ENCODE data around the gene TINCR. TPM values are rescaled to one million over a fixed set of nuclear protein-coding genes. Genes with fewer than 3 reads are reported as not detected.

The TINCR gene
- total and polyA plus RNA-seq, 2 donors (not counting 3 experiments of a cell fraction or from before 2014, with no cell fraction given): 0.01 TPM; not detected in 1

DNA sequence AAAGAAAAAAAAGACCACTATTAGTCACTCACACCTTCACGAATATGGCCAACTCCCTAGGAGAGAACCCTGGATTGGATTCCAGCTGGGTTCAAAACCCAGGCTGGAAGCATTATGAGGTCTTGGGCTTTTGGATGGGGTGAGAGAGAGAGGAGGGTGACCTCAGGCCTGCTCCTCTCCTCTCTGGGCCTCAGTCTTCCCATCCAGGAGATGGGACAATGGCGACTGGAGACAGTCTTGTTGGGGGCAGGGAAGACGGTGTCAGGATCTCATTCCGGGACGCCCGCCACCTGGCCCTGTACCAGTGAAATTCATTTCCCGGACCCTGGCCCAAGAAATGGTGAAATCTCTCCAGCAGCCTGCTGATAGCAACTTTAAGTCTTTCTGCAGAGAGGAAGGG, 26.3 kb downstream of the TINCR start:
- no peak overlapping the region for H3K4me3 ChIP-seq (replicated peaks in 1 of 3; ENCODE audit: insufficient read depth in 1 of 3, low read depth in 1 of 3, low read length in 3 of 3)
- FAIRE-seq: no peak
- DNase-seq (ENCODE audit: low read depth, low spot score): no peak
- no peaks in the 10 kb centered on the region for H4K20me1 ChIP-seq (replicated peaks; ENCODE audit: control insufficient read depth, extremely low read depth, insufficient read depth, low read length)
- H3K4me2 ChIP-seq (ENCODE audit: insufficient read depth, low read length): no peak overlapping the region
- CTCF ChIA-PET: no interaction called here
- BruUV-seq (replicated peaks): no TSS peak
- intact Hi-C loops (cut with micrococcal nuclease): no loop called here
- H3K27me3 ChIP-seq (ENCODE audit: control insufficient read depth in 2 of 2, insufficient read depth in 2 of 2, low read length in 2 of 2): peaks cover 0 to 2% of the 10 kb centered on the region in 2 experiments
- TF ChIP-seq EZH2 (IDR thresholded peaks at IDR 0.05; ENCODE audit: borderline replicate concordance, low read depth, low read length, severe bottlenecking): no peak
- TF ChIP-seq GATA2 (IDR thresholded peaks at IDR 0.05; ENCODE audit: insufficient read depth, insufficient read length, low read depth, low read length): no peak
- TF ChIP-seq POLR2AphosphoS5 (IDR thresholded peaks at IDR 0.05; ENCODE audit: insufficient read depth, low read depth, low read length): no peak
- no peak for TF ChIP-seq FOS (IDR thresholded peaks at IDR 0.05; ENCODE audit: borderline replicate concordance, insufficient read depth, low read length)
- no peak for TF ChIP-seq POLR2A (IDR thresholded peaks at IDR 0.05; ENCODE audit: low read depth, low read length)
- TF ChIP-seq CTCF (IDR thresholded peaks at IDR 0.05; ENCODE audit: extremely low read depth in 1 of 2, insufficient read depth in 1 of 2, low read depth in 1 of 2, low read length in 2 of 2): no peak
- TF ChIP-seq MAX (IDR thresholded peaks at IDR 0.05; ENCODE audit: insufficient read depth, insufficient read length): no peak
- TF ChIP-seq MYC (IDR thresholded peaks at IDR 0.05; ENCODE audit: low read depth, low read length): no peak
- no peak for TF ChIP-seq JUN (IDR thresholded peaks at IDR 0.05; ENCODE audit: borderline replicate concordance, insufficient read depth, insufficient read length, low read depth)
- no peak overlapping the region for H3K9ac ChIP-seq (replicated peaks; ENCODE audit: extremely low read depth, insufficient read depth, low read length)
- H3K27ac ChIP-seq (ENCODE audit: insufficient read depth, low read depth, low read length): no peak overlapping the region
- POLR2A ChIA-PET: no interaction called here
- no peaks in the 10 kb centered on the region for H3K36me3 ChIP-seq (ENCODE audit: control insufficient read depth in 2 of 2, extremely low read depth in 1 of 2, insufficient read depth in 2 of 2, low read length in 2 of 2)
- H3K79me2 ChIP-seq (ENCODE audit: control insufficient read depth, insufficient read depth, low read length): no peaks in the 10 kb centered on the region
- no peaks in the 10 kb centered on the region for H3K9me3 ChIP-seq (replicated peaks; ENCODE audit: control insufficient read depth, insufficient read depth, low read length)
- no peaks in the 10 kb centered on the region for H3K9me1 ChIP-seq (replicated peaks; ENCODE audit: control insufficient read depth, extremely low read depth, insufficient read depth, low read length)
- no peaks in the 10 kb centered on the region for H3K4me1 ChIP-seq (ENCODE audit: control insufficient read depth, extremely low read depth, insufficient read depth, low read length)
- H2AFZ ChIP-seq (ENCODE audit: low read depth, low read length): no peak overlapping the region
- dilution Hi-C loops (cut with MboI; ENCODE audit: extremely low pct_ligation_motif_present, low sequenced_read_pairs): no loop called here

All from endothelial cell of umbilical vein (primary cell).